T1000 (cell line): ENCODE data around the gene DDX5.
"Not testable (repeated sequence)": the region's sequence is repeated elsewhere in the genome, so short reads cannot be mapped to it uniquely, and the experiment has no call there.

Source experiments
- DNase-seq: peaks from one replicate; lab custom pipeline; 2025; ENCODE audit warnings: mixed read lengths; lab: John Stamatoyannopoulos, UW

DDX5 gene

DNA sequence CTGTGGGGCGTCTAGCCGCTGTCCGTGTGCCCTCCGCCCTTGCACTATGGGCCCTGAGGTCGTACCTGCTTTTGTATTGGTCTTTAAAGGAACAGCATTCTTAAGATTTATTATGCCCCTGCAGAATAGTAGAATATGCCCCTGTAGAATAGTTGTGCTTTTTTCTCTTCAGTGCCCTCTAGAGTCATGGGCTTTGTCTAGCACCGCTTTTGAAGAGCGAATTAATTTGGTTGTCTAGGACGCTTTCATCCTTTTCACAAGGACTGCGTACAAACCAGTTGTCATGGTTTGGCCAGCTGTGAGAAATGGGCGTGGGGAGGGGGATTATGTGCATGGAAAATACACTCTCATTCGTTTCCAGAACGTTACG, 1.3 kb upstream of the DDX5 start:
- DNase-seq = no peak

- peak; percentile 99 for DNase-seq
Measured at GRCh38 chr17:64506576-64507412, 705 bp upstream of the DDX5 start, which contains the start of gene CEP95. Gene CEP95, plus strand, starts transcription at chr17:64506977. Its CDS starts 121 bp downstream, at chr17:64507098.

DNA sequence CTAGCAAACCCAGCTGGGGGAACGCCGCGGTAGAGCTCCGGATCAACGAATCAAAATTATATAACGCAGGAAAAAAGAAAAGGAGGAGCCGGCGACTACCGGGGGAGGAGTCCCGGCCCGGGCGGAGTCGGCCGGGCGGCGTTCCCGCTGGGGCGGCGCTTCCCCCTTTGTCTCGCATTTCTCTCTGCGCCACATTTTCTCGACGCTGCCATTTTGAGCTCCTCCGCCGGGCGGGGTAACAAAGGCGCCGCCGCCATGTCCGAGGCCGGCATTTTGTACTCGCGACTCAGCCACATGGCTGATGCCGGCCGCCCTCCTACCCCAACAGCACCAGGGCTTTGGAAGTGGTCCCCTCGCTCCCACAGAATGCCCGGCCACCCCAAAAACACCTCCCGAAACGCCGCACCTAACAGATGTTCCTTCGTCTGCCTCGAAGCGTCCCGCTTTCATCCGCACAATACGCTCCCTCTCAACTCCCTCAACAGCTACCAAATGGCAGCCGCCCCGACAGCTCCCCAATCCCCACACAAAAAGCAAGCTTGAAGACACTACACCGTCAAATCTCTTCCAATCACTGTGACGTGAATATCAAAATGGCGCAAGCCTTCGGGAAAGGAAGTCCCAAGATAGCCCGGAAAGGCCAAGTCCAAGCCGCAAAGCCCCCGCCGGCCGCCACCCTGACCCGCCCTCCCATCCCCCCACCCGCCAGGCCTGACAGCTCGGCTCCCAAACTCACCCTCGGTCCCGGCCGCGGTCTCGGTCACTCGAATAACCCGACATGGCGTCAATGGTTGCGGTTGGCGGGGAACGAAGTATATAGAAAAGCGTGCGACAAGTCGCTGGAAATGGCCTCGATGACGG, 519 bp downstream of the DDX5 start:
- DNase-seq = peak; percentile 47

GRCh38 chr17:64504769-64505339, 1.2 kb downstream of the DDX5 start:
- no peak for DNase-seq

GRCh38 chr17:64503821-64504768, 2.0 kb downstream of the DDX5 start:
- no peak for DNase-seq

- no peak for DNase-seq
Measured at GRCh38 chr17:64503341-64503740, 2.7 kb downstream of the DDX5 start.

GRCh38 chr17:64502809-64503208, 3.3 kb downstream of the DDX5 start:
- DNase-seq = no peak

- DNase-seq = no peak
Measured at GRCh38 chr17:64502021-64502420, 4.1 kb downstream of the DDX5 start.

DNA sequence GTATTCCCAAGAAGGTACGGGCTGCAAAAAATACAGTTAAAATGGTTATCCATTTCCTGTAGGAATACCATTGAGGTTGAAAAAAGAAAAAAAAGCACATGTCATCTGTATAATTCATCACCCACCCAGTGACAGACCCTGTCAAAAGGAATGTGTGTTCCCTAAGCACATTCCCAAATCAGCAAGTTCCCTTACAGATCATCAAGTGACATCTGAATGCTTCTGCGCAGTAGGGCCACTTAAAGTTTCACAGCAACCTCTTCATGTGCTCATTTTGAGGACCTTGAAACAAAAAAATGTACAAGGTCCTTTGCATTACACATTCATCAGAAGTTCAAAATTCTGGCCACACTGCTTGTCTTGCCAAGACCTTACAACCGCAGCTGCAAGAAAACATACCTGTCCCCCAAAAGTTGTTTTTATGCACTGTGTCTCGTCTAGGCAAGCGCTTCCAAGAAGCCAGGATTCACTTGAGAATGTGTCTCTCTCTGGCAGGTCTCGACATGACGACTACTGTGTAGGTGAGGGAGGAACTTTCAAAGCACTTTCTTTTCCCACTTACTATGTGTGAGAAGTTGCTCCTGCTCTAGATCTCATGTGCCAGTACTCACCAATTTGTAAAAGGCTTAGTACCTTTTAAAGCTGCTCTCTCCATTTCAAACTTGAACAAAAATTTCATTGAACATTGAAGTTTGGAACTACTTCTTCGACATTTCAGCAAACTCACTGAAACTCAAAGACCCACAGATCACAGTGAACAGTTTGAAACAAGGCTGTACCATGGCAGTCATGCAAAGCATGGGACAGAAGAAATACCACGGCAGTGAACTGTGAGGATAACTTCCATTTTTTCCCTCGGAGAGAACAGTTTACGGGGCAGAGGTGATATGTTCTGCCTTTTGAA, 5.0 kb downstream of the DDX5 start:
- no peak for DNase-seq

DNA sequence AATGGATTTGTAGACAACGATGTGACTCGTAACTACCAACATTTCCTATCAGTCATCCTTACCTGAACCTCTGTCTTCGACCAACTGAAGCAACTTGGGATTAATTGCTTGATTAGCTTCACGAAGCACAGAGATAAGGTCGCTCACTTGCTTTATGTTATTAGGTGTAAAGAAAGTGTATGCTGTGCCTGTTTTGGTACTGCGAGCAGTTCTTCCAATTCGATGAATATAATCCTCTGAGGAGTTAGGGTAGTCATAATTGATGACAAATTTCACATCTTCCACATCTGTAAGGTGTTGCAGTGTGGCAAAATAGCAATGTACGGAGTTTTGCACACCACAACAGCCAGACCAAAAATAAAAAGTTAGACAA, 5.6 kb downstream of the DDX5 start:
- no peak for DNase-seq

DNA sequence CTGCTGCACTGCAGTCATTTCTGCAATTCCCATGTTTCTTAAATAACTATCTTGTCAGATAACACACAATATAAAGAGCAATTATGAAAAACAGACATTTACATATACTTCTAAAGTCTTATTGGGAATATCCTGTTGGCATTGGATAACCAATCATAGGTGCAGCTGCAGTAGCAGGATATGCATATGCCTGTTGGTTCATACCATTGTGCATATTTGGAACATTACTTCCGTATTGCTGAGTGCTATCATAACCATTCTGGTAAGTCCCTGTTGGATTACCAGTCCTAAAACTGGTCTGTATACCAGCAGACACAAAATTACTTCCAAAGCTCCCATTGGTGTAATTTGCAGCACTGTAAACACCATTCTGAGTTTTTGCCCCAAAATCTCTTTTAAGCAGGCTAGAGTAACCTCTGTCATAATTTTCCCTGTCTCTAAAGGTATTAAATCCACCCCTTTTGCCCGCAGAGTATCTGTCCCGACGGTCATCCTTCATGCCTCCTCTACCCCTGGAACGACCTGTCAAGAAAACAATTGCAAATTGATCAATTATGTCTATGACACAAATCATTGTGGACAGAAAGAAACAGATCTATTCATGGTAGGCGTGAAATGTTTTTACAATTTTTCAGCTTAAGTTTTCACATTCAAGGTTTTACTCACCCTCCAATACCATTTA, 6.1 kb downstream of the DDX5 start:
- no peak for DNase-seq

DNA sequence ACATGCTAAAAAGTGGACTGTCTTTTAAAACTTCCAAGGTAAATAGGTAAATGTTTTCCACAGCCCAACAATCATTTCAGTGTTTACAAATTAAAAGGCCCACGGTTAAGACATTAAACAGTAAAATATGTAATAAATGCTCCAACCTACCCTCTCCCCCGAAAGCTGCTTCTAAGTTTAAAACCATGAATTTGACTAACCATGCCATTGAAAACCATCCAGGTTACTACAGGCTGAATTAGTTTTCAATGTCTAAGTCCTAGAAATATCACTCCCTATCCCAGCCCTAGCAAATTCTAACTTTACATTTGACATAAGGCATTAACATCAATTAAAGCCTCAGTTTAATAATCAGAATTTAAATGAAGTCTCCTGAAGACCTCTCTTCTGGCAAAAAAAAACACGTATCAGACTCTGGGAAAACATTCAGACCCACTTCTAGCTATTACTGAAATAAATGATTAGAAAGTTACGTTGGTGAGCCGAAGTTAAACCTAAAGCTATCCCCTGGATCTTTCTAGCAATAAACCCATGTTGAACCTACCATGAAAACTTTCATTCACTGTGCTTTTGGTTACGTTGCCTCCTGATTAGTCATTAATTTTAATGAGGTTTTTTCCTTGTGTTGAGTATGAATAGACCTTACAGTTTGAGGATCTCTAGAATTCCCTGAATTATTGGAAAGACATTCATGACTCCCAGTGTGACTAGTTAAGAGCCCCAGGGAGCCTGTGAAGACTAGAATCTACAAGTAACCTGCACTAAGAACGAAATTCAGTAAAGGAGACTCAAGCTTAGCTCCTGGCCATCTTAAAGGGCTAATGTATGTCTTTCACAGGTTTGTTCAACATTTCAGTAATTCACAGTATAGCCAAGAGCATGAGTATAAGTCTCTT, 7.5 kb downstream of the DDX5 start:
- no peak for DNase-seq

GRCh38 chr17:64497565-64498035, 8.5 kb downstream of the DDX5 start:
- DNase-seq = no peak

DNA sequence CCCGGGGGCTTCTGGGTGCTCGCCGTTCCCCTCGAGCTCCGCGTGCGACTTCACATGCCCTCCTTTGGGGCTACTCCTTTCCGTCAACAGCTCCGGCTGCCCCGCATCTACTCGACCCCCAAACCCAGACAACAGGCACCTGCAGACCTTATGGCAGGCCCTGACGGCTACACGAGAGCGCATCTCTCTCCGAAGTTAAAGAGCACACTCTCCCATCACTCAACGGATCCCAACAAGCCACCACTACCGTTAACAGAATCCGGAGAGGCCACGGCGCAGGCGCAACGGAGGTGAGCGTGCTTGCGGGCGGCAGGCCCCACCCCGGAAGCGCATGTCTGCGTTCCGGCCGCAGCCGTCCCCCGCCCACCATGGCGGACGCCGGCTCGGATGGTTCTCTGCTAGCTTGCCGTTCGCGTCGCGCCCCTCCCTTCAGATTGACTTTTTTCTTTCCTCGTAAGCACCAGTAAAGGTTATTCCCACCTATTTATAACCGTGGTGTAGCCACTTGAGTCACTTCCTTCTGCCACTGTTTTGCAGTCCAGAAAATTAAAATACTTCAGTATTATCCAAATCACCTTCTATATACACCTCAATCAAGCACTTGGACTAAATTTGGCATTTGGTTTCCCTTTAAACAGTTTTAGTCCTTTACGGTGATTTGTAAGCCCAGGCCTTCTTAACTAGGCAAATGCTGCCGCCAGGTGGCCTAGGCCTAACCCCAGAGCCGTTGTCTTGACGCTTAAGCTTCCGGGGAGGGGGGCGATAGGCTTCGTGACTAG, 9.1 kb downstream of the DDX5 start, which contains the start of gene POLG2:
POLG2 (minus strand) TSS at position 269 of the 779 bp plus-strand sequence; CDS start at position 183, 86 bp downstream.
- DNase-seq = peak; percentile 93

DNA sequence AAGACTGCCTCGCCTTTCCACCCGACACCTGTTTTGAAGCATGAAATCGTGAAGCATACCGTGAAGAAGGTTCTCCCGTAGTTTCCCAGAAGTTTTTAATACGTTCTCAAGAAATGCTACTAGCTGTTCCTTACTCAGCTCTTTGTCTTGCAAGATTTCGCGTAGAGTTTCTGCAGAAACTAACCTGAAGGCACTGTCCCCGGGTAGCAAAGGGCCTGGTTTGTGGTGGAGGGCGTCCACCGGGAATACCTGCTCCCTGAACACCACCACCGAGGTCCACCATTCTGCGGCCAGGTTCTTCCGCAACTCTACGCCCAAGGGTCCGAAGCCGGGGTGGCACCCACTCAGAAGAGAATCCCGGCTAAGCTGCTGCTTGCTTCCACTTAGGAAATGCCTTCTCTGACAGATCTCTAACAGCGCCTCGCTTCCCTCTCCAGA, 9.7 kb downstream of the DDX5 start:
- DNase-seq = no peak

DNA sequence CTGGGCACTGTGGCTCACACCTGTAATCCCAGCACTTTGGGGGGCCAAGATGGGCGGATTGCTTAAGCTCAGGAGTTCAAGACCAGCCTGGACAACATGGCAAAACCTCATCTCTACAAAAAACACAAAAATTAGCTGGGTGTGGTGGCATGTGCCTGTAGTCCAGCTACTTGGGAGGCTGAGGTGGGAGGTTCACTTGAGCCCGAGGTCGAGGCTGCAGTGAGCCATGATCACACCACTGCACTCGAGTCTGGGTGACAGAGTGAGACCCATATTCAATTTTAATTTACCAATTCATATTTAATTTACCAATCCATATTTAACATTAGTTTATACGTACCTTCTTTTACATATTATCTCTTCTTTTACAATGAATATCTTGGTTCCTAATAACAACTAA, 10.8 kb downstream of the DDX5 start:
- not testable (repeated sequence) for DNase-seq

DNA sequence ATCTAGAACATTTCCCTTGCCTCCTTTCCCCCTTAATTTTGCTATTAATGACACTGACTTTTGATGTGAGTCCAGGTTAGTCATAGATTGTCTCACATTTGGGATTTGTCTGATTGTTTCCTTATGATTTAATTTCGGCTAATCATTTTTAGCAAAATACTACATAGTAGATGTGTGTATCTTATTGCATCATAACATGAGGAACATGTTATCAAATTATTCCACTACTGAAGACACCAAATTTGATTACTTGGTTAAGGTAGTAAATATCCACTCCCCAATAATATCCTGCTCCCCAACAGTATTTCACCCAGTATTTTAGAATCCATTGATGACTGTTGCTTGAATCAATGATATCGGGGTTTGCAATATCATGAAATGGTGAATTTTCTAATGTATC, 12.0 kb downstream of the DDX5 start:
- DNase-seq = no peak
